ENCODE measurements around the gene ADRA2A.

The ADRA2A gene

DNA sequence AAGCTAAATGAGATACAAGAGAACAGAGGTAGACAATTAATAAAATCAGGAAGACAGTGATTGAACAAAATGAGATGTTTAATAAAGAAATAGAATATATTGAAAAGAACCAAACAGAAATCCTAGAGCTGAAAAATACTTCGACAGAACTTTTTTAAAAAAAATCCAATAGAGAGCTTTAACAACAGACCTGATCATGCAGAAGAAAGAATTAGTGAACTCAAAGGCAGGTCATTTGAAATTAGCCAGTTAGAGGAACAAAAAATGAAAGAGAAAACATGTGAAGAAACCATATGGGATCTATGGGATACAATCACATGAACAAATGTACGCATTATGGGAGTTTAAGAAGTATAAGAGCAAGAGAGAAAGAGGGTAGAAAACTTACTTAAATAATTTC, 37.3 kb upstream of the ADRA2A start:
- Histone ChIP-seq H3K4me3 (ENCODE audit: low read depth in 1 of 2, low read length in 1 of 2) (no peak overlapping the region), H3K27me3 (no peaks in the 10 kb centered on the region), H3K27ac (no peak overlapping the region), H3K36me3 (no peaks in the 10 kb centered on the region), H3K4me1 (ENCODE audit: control insufficient read depth in 1 of 2, insufficient read depth in 1 of 2, low read depth in 1 of 2, low read length in 1 of 2) (no peaks in the 10 kb centered on the region), H3K9me3 (no peaks in the 10 kb centered on the region)
- TF ChIP-seq, protein P1, sequence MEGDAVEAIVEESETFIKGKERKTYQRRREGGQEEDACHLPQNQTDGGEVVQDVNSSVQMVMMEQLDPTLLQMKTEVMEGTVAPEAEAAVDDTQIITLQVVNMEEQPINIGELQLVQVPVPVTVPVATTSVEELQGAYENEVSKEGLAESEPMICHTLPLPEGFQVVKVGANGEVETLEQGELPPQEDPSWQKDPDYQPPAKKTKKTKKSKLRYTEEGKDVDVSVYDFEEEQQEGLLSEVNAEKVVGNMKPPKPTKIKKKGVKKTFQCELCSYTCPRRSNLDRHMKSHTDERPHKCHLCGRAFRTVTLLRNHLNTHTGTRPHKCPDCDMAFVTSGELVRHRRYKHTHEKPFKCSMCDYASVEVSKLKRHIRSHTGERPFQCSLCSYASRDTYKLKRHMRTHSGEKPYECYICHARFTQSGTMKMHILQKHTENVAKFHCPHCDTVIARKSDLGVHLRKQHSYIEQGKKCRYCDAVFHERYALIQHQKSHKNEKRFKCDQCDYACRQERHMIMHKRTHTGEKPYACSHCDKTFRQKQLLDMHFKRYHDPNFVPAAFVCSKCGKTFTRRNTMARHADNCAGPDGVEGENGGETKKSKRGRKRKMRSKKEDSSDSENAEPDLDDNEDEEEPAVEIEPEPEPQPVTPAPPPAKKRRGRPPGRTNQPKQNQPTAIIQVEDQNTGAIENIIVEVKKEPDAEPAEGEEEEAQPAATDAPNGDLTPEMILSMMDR (IDR thresholded peaks at IDR 0.05): no peak

DNA sequence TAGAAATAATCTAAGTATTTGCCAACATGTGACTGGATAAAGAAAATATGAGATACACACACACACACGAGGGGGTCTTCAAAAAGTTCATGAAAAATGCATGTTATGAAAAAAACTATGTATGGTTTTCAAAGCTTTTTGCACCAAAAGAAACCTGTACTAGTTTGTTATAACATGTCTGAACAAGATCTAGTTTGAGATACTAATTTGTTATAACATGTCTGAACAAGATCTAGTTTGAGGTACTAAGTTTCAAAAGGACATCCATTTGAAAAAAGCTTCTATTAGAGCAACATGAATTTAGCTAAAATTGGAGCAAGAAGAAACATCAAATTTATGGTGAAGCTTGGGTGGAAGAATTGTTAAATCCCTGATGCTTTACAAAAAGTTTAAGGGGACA, 19.8 kb upstream of the ADRA2A start:
- Histone ChIP-seq H3K4me3 (ENCODE audit: low read depth in 1 of 2, low read length in 1 of 2) (no peak overlapping the region), H3K27ac (no peak overlapping the region), H3K36me3 (no peaks in the 10 kb centered on the region), H3K4me1 (ENCODE audit: control insufficient read depth in 1 of 2, insufficient read depth in 1 of 2, low read depth in 1 of 2, low read length in 1 of 2) (no peaks in the 10 kb centered on the region), H3K27me3 (peaks cover 5% of the 10 kb centered on the region), H3K9me3 (no peaks in the 10 kb centered on the region)
- TF ChIP-seq, protein P1 (IDR thresholded peaks at IDR 0.05): no peak

DNA sequence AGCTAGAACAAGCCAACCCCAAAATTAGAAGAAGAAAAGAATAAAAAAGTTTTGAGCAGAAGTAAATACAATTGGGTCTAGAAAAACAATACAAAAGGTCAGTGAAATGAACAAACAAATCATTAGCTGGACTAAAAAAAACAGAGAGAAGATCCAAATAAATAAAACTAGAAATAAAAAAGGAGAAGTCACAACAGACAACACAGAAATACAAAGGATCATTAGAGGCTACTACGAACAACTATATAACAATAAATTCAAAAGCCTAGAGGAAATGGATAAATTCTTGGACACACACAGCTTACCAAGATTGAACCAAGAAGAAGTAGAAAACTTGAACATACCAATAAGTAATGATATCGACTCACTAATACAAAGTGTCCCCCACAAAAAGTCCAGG, 13.4 kb upstream of the ADRA2A start:
- H3K4me3 ChIP-seq (ENCODE audit: low read depth in 1 of 2, low read length in 1 of 2): no peak overlapping the region
- H3K4me1 ChIP-seq (ENCODE audit: control insufficient read depth in 1 of 2, insufficient read depth in 1 of 2, low read depth in 1 of 2, low read length in 1 of 2): no peaks in the 10 kb centered on the region
- TF ChIP-seq, protein P1 (IDR thresholded peaks at IDR 0.05): no peak
- peaks cover 15% of the 10 kb centered on the region for H3K27me3 ChIP-seq
- H3K27ac ChIP-seq: no peak overlapping the region
- H3K9me3 ChIP-seq: no peaks in the 10 kb centered on the region
- H3K36me3 ChIP-seq: no peaks in the 10 kb centered on the region

DNA sequence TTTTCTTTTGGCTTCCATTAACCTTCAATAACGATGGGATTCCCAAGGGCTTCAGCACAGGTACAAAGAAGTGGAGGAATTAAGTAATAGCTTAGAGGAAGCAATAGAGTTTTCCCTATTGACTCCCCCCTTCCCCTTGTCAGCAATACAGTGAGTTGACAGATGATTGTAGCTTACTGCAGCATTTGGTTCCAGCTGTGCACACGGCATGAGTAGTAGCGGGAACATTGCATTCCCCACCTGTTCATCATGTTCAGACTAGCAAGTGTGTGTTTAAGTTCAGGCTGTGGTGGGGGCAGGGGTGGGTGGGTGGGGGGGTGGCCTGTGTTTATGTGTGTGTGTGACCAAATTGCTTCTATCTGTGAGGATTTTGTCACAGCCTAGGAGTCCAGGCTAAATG, 4.6 kb upstream of the ADRA2A start:
- H3K9me3 ChIP-seq: no peaks in the 10 kb centered on the region
- H3K27ac ChIP-seq: no peak overlapping the region
- TF ChIP-seq, protein P1 (IDR thresholded peaks at IDR 0.05): no peak
- H3K4me1 ChIP-seq (ENCODE audit: control insufficient read depth in 1 of 2, insufficient read depth in 1 of 2, low read depth in 1 of 2, low read length in 1 of 2): peaks cover 12 to 22% of the 10 kb centered on the region in 2 experiments
- H3K27me3 ChIP-seq: peaks cover 56% of the 10 kb centered on the region
- H3K36me3 ChIP-seq: no peaks in the 10 kb centered on the region
- H3K4me3 ChIP-seq (ENCODE audit: low read depth in 1 of 2, low read length in 1 of 2): no peak overlapping the region

DNA sequence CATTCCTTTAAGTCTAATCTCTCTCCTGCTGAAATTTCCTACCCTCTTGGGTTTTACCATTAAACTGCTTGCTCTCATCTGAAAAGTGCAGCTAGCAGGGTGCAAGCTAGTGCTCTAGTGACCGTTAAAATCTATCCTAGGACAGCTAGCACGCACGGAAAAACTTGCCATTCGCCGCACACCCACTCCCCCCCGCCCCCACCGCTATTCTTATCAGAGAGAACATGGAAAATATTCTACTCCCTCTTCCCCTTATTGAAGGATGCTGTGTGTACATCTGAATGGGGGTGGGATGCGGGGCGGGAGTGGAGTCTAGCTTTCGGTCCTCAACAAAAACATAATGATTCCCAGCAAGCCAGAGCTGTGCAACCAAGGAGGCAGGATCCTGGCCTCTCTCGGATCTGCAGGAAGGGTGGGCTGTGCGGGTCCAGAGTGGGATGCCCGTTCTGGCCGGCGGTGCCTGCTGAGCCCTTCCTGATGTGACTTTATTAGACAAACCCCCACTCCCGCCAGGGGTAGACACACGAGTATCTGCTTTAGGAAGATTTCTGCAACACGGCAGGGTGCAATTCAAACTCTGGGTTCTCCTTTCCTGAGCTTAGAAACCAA, 1.1 kb upstream of the ADRA2A start:
- TF ChIP-seq, protein P1 (IDR thresholded peaks at IDR 0.05): no peak
- Histone ChIP-seq H3K36me3 (no peaks in the 10 kb centered on the region), H3K4me3 (ENCODE audit: low read depth in 1 of 2, low read length in 1 of 2) (peak overlapping the region in 1 of 2 experiments; percentile 11), H3K27ac (no peak overlapping the region), H3K4me1 (ENCODE audit: control insufficient read depth in 1 of 2, insufficient read depth in 1 of 2, low read depth in 1 of 2, low read length in 1 of 2) (peaks cover 16 to 30% of the 10 kb centered on the region in 2 experiments), H3K27me3 (peaks cover 90% of the 10 kb centered on the region), H3K9me3 (no peaks in the 10 kb centered on the region)
